OCI-LY1 (cell line): ENCODE data around the gene UROC1.

ENCODE experiments used
- EZH2 ChIP-seq: fragments of 200-600 bp; sonication (generic), shearing (Covaris generic); IDR thresholded peaks from 2 replicates; pipeline ENCODE4 v1.8.0; 2017; ENCODE audit warnings: borderline replicate concordance, mixed run types, mild to moderate bottlenecking, antibody characterized with exemption, low read length, moderate library complexity, mixed read lengths
- TF ChIP-seq, protein P1 (sequence below): fragments of 200-600 bp; sonication (generic), shearing (Covaris generic); IDR thresholded peaks from 2 replicates; pipeline ENCODE4 v1.5.1; 2017; ENCODE audit warnings: mild to moderate bottlenecking, antibody characterized with exemption, low read length, moderate library complexity, mixed read lengths

DNA sequence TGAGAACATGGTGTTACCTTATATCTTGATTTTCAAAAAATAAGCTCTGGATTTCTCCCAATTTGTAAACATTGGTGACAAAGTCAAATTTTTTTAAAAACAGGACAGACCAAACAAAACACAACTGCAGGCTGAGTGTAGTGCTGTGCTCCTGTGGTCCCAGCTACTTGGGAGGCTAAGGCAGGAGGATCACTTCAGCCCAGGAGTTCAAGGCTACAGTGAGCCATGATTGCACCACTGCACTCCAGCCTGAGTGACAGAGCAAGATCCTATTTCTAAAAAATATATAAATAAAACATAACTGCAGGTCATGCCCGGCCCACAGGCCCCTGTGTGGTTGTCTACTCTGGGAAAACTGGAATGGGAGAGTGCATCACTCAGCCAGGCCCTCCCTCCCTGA, 37.9 kb downstream of the UROC1 start:
- TF ChIP-seq, protein P1, sequence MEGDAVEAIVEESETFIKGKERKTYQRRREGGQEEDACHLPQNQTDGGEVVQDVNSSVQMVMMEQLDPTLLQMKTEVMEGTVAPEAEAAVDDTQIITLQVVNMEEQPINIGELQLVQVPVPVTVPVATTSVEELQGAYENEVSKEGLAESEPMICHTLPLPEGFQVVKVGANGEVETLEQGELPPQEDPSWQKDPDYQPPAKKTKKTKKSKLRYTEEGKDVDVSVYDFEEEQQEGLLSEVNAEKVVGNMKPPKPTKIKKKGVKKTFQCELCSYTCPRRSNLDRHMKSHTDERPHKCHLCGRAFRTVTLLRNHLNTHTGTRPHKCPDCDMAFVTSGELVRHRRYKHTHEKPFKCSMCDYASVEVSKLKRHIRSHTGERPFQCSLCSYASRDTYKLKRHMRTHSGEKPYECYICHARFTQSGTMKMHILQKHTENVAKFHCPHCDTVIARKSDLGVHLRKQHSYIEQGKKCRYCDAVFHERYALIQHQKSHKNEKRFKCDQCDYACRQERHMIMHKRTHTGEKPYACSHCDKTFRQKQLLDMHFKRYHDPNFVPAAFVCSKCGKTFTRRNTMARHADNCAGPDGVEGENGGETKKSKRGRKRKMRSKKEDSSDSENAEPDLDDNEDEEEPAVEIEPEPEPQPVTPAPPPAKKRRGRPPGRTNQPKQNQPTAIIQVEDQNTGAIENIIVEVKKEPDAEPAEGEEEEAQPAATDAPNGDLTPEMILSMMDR, result no peak
- no peak for TF ChIP-seq EZH2
